Esophagus squamous epithelium (tissue), 5 donors: ENCODE measurements around the gene PKP4. TPM values are rescaled to one million over a fixed set of nuclear protein-coding genes. Genes with fewer than 3 reads are reported as not detected.

Experiments used
- DNase-seq: peaks from one replicate; lab custom pipeline; 2025; lab: John Stamatoyannopoulos, UW
- H3K27ac ChIP-seq, 4 donors: fragments of 200-600 bp; sonication (generic); one replicate each; pipeline ENCODE4 v1.5.1; 2016 to 2019; ENCODE audit warnings: mild to moderate bottlenecking in 1 of 4
- H3K27me3 ChIP-seq, 4 donors: fragments of 200-600 bp; sonication (generic); 1 replicate in 3 of 4; 2 replicates in 1 of 4; pipeline versions ENCODE4 v1.5.1 to v1.6.0; 2017 to 2021; ENCODE audit warnings: antibody characterized with exemption in 1 of 4
- H3K36me3 ChIP-seq, 3 donors: fragments of 200-600 bp; sonication (generic); one replicate each; pipeline ENCODE4 v1.5.1; 2016 to 2019
- H3K4me1 ChIP-seq, 3 donors: fragments of 200-600 bp; sonication (generic); one replicate each; pipeline ENCODE4 v1.5.1; 2017 to 2019
- H3K4me3 ChIP-seq, 4 donors: fragments of 200-600 bp; sonication (generic); 1 replicate in 3 of 4; 2 replicates in 1 of 4; pipeline ENCODE4 v1.5.1; 2016 to 2019; ENCODE audit warnings: mild to moderate bottlenecking in 2 of 4, moderate library complexity in 1 of 4
- H3K9me3 ChIP-seq, 3 donors: fragments of 200-600 bp; sonication (generic); one replicate each; pipeline ENCODE4 v1.5.1; 2016 to 2019
- CTCF ChIP-seq, 6 experiments: fragments of 450-650 bp in 4 of 6; fragments of 200-600 bp in 2 of 6; sonication (generic) in 2 of 6; IDR thresholded peaks; one replicate each; pipeline ENCODE4 v1.5.1; 2016 to 2019; ENCODE audit warnings: antibody characterized with exemption in 6 of 6, mild to moderate bottlenecking in 4 of 6, moderate library complexity in 4 of 6
- POLR2A ChIP-seq, 4 donors: fragments of 450-650 bp; IDR thresholded peaks; one replicate each; pipeline ENCODE4 v1.6.1; 2017; ENCODE audit warnings: antibody characterized with exemption in 4 of 4, mild to moderate bottlenecking in 4 of 4, moderate library complexity in 3 of 4
- WGBS, 2 donors: methylation state at CpG; one replicate each; pipeline ENCODE4 v1.1.5; 2018; 5-methylcytosine and 5-hydroxymethylcytosine counted together
- intact Hi-C: fragments of 100-400 bp; cut with DNase I; formaldehyde crosslinking; loops from one replicate; pipeline ENCODE4 v1.15.0; 2022
- total RNA-seq, 4 donors: library from RNA; depleted of rRNA; stranded (reverse); fragments of >200 nt; gene quantifications; one replicate each; pipeline ENCODE4 v1.1.0, GENCODE V29; 2016
- donor health status: DM: yes; HTN: yes; CAD: no.

PKP4 gene
- total RNA-seq, 4 donors from 2014 or later: 36.3 to 77.1 (median 46.6) TPM

- peaks cover 4 to 33% (median 4%) of the 10 kb centered on the region in 3 donors for H3K36me3 ChIP-seq
- intact Hi-C loops: no loop called here
- no peak for TF ChIP-seq CTCF (IDR thresholded peaks at IDR 0.05)
- no peak for TF ChIP-seq POLR2A (IDR thresholded peaks at IDR 0.05)
- no peaks in the 10 kb centered on the region for H3K27me3 ChIP-seq
- peak overlapping the region; percentile 12 to 56 (median 42) for H3K27ac ChIP-seq
- no peak overlapping the region for H3K4me3 ChIP-seq
- 47 to 53% methylated on average over 4 of the region's 4 CpGs for WGBS, 2 donors
- peaks cover 0 to 16% (median 5%) of the 10 kb centered on the region in 3 donors for H3K4me1 ChIP-seq
- DNase-seq: no peak
- H3K9me3 ChIP-seq: no peaks in the 10 kb centered on the region
These were observed 162.2 kb downstream of the PKP4 start for GRCh38 chr2:158618891-158619490.

GRCh38 chr2:158619496-158619895 lies 162.7 kb downstream of the PKP4 start:
- TF ChIP-seq CTCF (IDR thresholded peaks at IDR 0.05) (no peak), POLR2A (IDR thresholded peaks at IDR 0.05) (no peak)
- Histone ChIP-seq H3K27me3 (no peaks in the 10 kb centered on the region), H3K4me3 (no peak overlapping the region), H3K9me3 (no peaks in the 10 kb centered on the region), H3K36me3 (peaks cover 4 to 38% (median 8%) of the 10 kb centered on the region in 3 donors), H3K27ac (peak overlapping the region; percentile 12 to 56 (median 42)), H3K4me1 (peaks cover 0 to 16% (median 5%) of the 10 kb centered on the region in 3 donors)
- no peak for DNase-seq
- WGBS, 2 donors: 73 to 92% methylated on average over 2 of the region's 2 CpGs
- intact Hi-C loops: no loop called here

- no peaks in the 10 kb centered on the region for H3K27me3 ChIP-seq
- H3K4me3 ChIP-seq: no peak overlapping the region
- H3K9me3 ChIP-seq: no peaks in the 10 kb centered on the region
- peaks cover 4 to 50% (median 13%) of the 10 kb centered on the region in 3 donors for H3K36me3 ChIP-seq
- intact Hi-C loops: no loop called here
- WGBS, 2 donors: 74 to 80% methylated on average over 2 of the region's 2 CpGs
- DNase-seq: no peak
- H3K4me1 ChIP-seq: peaks cover 0 to 16% (median 5%) of the 10 kb centered on the region in 3 donors
- no peak for TF ChIP-seq CTCF (IDR thresholded peaks at IDR 0.05)
- TF ChIP-seq POLR2A (IDR thresholded peaks at IDR 0.05): no peak
- H3K27ac ChIP-seq: no peak overlapping the region
These were observed 163.9 kb downstream of the PKP4 start for GRCh38 chr2:158620656-158621055.

GRCh38 chr2:158624071-158624667 lies 167.4 kb downstream of the PKP4 start:
- intact Hi-C loops: no loop called here
- no peak overlapping the region for H3K27ac ChIP-seq
- no peaks in the 10 kb centered on the region for H3K9me3 ChIP-seq
- no peak for TF ChIP-seq POLR2A (IDR thresholded peaks at IDR 0.05)
- no peak for TF ChIP-seq CTCF (IDR thresholded peaks at IDR 0.05)
- 96 to 98% methylated on average over 3 of the region's 3 CpGs for WGBS, 2 donors
- peaks cover 4 to 72% (median 13%) of the 10 kb centered on the region in 3 donors for H3K36me3 ChIP-seq
- no peaks in the 10 kb centered on the region for H3K27me3 ChIP-seq
- no peak overlapping the region for H3K4me3 ChIP-seq
- no peak for DNase-seq
- peaks cover 0 to 7% (median 0%) of the 10 kb centered on the region in 3 donors for H3K4me1 ChIP-seq

- Histone ChIP-seq H3K36me3 (peaks cover 4 to 79% (median 13%) of the 10 kb centered on the region in 3 donors), H3K4me1 (no peaks in the 10 kb centered on the region), H3K27ac (no peak overlapping the region), H3K9me3 (no peaks in the 10 kb centered on the region), H3K27me3 (no peaks in the 10 kb centered on the region), H3K4me3 (no peak overlapping the region)
- no peak for TF ChIP-seq CTCF (IDR thresholded peaks at IDR 0.05)
- TF ChIP-seq POLR2A (IDR thresholded peaks at IDR 0.05): no peak
- WGBS, 2 donors: 99 to 100% methylated on average over 6 to 7 of the region's 19 CpGs
- no peak for DNase-seq
- intact Hi-C loops: no loop called here
These were observed 168.2 kb downstream of the PKP4 start for GRCh38 chr2:158624961-158625360.
